Adrenal gland (tissue), 5 donors: ENCODE results near the gene DGKQ.

Experiments used
- CTCF ChIP-seq, 6 experiments: fragments of 450-650 bp in 4 of 6; fragments of 200-600 bp in 2 of 6; sonication (generic) in 1 of 6; IDR thresholded peaks; 1 replicate in 5 of 6; 2 replicates in 1 of 6; pipeline versions ENCODE4 v1.5.1 to v1.8.0; 2016 to 2021; ENCODE audit warnings: antibody characterized with exemption in 6 of 6, mild to moderate bottlenecking in 2 of 6, moderate library complexity in 1 of 6
- POLR2A ChIP-seq, 2 donors: fragments of 450-650 bp; IDR thresholded peaks; one replicate each; pipeline ENCODE4 v1.6.1; 2017; ENCODE audit warnings: antibody characterized with exemption in 2 of 2, mild to moderate bottlenecking in 2 of 2, moderate library complexity in 1 of 2
- donor health status: DM: no; HTN: no; CAD: no.

GRCh38 chr4:1014291-1015167, 41.2 kb upstream of the DGKQ start:
- TF ChIP-seq POLR2A (IDR thresholded peaks at IDR 0.05) (no peak), CTCF (IDR thresholded peaks at IDR 0.05) (no peak)
